ENCODE data around the gene SHROOM3. TPM values are rescaled to one million over a fixed set of nuclear protein-coding genes. Genes with fewer than 3 reads are reported as not detected.

The SHROOM3 gene
- total RNA-seq, 1 experiment from 2014 or later: 27.6 TPM

GRCh38 chr4:76487621-76488020 is 52.6 kb downstream of the SHROOM3 start:
- no peak overlapping the region for H2BK15ac ChIP-seq (ENCODE audit: low read depth, low read length)
- no peaks in the 10 kb centered on the region for H3K79me1 ChIP-seq (ENCODE audit: insufficient read depth, low read depth, low read length, poor library complexity, severe bottlenecking)
- H3K23ac ChIP-seq (ENCODE audit: insufficient read length, low read depth, low read length): no peak overlapping the region
- WGBS (ENCODE audit: extremely low coverage, insufficient read length, low lambda C conversion rate): no CpG with 5 or more reads among the region's 1 CpG
- H3K27me3 Mint-ChIP-seq (ENCODE audit: low read depth): no peaks in the 10 kb centered on the region
- H3K27ac Mint-ChIP-seq: peak overlapping the region in 1 of 3 experiments; percentile 32; a peak in 1 of 7 replicates
- no peak overlapping the region for H4K5ac ChIP-seq (ENCODE audit: insufficient read length, low read depth, low read length)
- H4K20me1 ChIP-seq (ENCODE audit: control insufficient read depth, insufficient read depth, insufficient read length): no peaks in the 10 kb centered on the region
- H3K56ac ChIP-seq (ENCODE audit: insufficient read length, low read depth, low read length): no peak overlapping the region
- H3T11ph ChIP-seq (ENCODE audit: low read length): no peak overlapping the region
- H2BK20ac ChIP-seq (ENCODE audit: low read depth, low read length, poor library complexity, severe bottlenecking): no peak overlapping the region
- no peak overlapping the region for H3K27ac ChIP-seq (ENCODE audit: insufficient read length, low read depth, low read length)
- peaks cover 10% of the 10 kb centered on the region; the same call in 1 of the 2 replicates for H3K4me1 ChIP-seq (ENCODE audit: insufficient read depth, low read length)
- no peaks in the 10 kb centered on the region for H3K27me3 ChIP-seq (ENCODE audit: insufficient read depth, low read length)
- no peak overlapping the region for H2AFZ ChIP-seq (ENCODE audit: low read length)
- H3K9ac ChIP-seq (ENCODE audit: extremely low read depth, insufficient read length, low read length): no peak overlapping the region
- peaks cover 11 to 20% (median 16%) of the 10 kb centered on the region in 3 experiments; a peak in 6 of 7 replicates for H3K36me3 Mint-ChIP-seq (ENCODE audit: insufficient read depth in 1 of 3, low read depth in 3 of 3)
- H2AK5ac ChIP-seq (ENCODE audit: insufficient read length, low read length): no peak overlapping the region
- no peak overlapping the region for H2BK5ac ChIP-seq (ENCODE audit: insufficient read length, low read length)
- no peak overlapping the region for H2BK120ac ChIP-seq (ENCODE audit: low read depth, low read length, poor library complexity, severe bottlenecking)
- H3K4ac ChIP-seq (ENCODE audit: low read depth, low read length): no peak overlapping the region
- H3K4me1 Mint-ChIP-seq: peaks cover 26 to 37% of the 10 kb centered on the region in 2 experiments
- H3K9me3 Mint-ChIP-seq: peaks cover 11 to 23% of the 10 kb centered on the region in 2 experiments
- no peak overlapping the region for H3K18ac ChIP-seq (ENCODE audit: insufficient read length, low read depth, low read length)
- no peaks in the 10 kb centered on the region; the same call in 1 of the 2 replicates for H3K79me2 ChIP-seq (ENCODE audit: insufficient read depth, low read length)
- no peak overlapping the region for H4K91ac ChIP-seq (ENCODE audit: insufficient read length, low read depth, low read length)
- DNase-seq: no peak
- no peak overlapping the region for H4K8ac ChIP-seq (replicated peaks; ENCODE audit: insufficient read length, low read depth, low read length)
- no peak for TF ChIP-seq CTCF (conservative IDR thresholded peaks at IDR 0.05)
- no peaks in the 10 kb centered on the region for H3K23me2 ChIP-seq (ENCODE audit: insufficient read length, low read depth, low read length, poor library complexity, severe bottlenecking)
- no peak overlapping the region for H2BK12ac ChIP-seq (ENCODE audit: insufficient read length, low read depth, low read length)
- no peaks in the 10 kb centered on the region for H3K9me3 ChIP-seq (ENCODE audit: control insufficient read depth, low read depth, low read length)
- no peak overlapping the region for H3K4me3 Mint-ChIP-seq
- H3K4me2 ChIP-seq (ENCODE audit: insufficient read depth, insufficient read length, low read length): no peak overlapping the region
- no peak overlapping the region for H3K14ac ChIP-seq (ENCODE audit: insufficient read depth, low read length)
